Stimulated activated CD4-positive, alpha-beta T cell treated with anti-CD3 and anti-CD28 coated beads, TNF-alpha, amount 100 ng/mL, for 24 hours (primary cell): ENCODE results near the gene DSTN.

Experiments
- DNase-seq, 3 experiments: peaks; one replicate each; pipeline ENCODE4 v3.0.0-alpha.2; 2020; ENCODE audit warnings: low read depth in 3 of 3

DSTN gene

DNA sequence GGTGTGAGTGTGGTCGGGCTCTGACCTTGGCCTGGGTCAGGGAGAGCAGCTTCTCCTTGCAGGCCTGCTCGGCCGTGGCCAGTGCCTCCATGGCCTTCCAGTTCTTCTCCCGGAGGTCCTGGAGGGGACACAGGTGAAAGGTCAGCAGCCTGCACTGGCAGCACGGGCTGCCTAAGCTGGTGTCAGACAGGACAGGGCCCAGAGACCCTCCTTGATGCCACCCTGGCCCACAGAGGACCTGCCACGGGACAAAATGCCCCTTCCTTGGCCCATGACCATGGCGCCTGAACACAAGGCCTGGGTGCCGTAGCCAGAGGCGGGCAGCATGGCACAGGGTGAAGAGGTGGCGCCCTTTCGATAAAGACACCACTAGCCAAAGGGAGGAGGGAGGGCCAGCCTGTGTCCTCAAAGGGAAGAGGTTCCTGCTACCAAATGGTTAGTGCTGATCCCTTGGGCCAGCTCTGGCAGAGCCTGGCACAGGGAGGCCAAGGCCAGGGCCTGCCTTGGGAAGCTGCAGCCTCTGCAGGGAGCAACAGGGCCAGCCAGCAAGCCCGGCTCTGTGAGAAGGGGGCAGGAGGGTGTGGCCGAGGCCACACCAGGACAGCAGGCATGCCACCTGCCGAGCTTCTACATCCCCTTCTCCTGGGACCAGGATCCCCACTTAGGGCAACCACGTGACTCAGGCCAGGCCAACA is 54.8 kb downstream of the DSTN start:
- DNase-seq, result no peak

DNA sequence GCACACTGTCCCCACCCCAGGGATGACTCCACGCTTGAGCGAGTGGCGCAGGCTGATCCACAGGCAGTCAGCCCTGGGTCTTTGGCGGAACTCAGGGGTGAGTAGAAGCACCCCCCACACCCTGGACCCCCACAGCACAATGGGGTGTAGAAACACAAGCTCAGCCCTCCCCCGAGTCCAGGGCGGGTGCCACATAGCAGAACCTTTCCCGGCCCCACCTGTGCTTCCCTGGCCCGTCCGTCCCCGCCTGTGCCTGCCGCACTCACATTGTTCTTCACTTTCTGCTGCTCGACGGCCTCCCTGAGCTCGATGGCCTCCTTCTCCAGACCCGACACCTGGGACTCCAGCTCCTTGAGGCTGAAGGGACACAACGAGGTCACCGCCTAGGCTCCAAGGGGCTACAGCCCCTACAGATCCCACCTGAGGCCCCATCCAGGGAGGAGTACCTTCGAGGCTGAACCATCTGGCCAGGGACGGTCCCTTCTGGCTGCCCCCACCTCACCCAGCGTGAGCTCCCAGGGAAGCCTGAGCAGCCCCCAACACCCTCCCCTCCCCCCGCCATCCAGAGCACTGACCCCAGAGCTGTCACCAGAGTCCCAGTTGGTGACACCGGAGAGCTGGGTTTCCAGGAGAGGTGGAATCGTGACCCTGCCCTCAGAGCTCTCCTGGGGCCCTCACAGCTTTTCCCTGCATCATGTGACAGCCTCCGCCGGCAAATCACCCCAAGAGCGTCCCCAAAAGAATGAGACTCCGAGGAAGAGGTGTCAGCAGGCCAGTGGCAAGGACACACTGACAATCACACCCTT is 55.6 kb downstream of the DSTN start:
- DNase-seq, result no peak

DNA sequence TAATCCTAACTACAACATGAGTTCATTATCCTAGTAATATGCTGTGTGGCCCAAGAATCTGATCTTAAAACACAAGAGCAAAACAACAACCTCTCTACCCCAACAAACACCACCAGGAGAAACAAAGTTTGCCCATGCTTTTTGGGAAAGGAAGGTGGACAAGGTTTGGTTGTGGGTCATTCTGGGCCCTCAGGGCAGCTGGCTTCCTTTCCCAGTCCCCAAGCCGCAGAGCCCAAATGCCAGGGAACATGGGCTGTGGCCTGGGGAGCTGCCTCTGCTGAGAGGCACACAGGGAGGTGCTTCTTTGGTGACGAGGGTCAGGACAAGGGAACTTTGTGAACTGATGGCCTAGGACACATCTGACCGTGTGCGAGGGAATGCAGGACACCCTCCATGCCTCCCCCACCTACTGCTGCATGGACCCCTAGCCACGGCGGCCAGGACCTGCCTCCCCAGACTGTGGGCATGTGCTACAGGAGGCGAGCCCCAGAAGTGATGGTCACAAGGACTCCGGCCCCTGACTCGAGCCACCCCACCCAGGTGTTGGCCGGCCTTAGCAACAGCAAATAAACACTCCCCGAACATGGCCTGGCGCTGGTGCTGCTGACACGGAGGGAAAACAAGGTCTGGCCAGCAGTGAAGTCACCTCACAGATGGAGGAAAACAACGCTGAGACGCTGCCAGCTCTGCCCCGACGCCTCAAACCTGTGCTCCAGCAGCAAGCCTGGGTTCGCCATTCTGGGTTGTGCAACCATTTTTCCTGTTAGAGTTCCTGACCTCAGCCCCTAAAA is 56.5 kb downstream of the DSTN start:
- no peak for DNase-seq

DNA sequence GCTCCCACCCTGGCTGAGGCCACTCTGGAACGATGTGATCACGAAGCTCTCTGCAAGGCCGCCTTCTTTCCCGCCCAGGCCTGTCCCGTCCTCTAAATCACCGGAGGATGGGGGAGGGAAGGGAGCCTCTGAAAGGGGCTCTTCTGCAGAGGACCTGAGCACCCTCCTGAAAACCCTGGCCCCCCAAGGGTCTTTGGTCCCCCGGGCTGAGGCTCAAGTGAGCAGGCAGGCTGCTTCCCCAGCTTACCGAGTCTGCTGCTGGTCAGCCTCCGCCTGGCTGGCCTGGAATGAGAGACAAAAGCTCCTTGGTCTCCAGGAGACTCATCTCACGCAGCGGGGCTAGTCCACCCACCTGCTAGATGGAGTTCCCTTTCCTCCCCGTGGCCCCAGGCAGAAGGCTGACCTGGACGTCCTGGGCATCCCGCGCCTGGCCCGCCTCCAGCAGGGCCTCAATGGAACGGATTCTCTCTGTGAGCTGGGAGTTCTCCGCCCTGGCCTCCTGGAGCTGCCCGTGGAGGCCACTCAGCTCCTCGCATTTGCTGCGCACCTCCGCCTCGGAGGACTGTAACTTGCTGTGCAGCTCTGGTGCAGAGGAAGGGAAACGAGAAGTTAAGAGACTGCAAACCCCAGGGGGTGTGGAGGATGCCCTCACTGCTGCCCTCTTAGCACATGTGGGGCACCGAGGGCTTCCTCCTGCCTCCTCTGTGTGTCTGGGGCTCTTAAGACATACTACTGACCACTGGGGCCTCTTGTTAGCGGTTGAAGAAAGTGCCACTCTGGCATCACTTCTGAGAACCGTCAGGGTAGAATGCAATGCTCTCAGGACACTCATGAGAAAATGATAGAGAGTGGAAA is 57.5 kb downstream of the DSTN start:
- DNase-seq, result no peak

DNA sequence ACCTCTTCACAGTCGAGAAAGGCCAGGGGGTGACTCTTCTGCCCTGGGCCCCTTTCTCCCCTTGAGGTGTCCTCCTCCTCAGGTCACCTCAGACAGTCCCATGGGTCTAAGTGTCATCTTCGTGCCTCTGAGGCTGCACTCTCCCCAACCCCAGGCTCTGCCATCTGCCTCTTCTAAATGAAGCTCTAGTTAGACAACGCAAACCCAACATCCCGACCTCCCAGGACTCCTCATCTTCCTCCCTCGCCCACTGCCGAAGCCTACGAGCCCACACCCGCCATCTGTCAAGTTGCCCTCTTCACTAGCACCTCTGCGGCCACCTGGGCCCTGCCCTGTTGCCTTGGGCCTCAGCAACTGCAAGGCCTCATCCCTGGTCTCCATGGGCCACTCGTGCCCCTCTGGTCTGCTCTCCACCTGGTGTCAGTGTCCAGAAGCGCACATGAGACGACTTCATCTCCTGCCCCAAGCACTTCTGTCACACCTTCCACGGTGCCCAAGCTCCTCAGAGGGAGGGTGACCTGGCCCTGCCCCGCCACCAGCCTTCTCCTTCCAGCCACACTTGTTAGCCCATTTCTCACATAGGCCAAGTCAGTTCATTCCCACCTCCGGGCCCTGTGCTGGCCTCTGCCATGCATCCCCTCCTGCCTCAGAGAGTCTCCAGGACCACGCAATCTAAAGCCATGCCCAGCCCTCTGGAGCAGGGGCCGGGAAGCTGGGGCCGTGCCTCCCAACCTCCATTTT is 58.4 kb downstream of the DSTN start:
- DNase-seq, result no peak

DNA sequence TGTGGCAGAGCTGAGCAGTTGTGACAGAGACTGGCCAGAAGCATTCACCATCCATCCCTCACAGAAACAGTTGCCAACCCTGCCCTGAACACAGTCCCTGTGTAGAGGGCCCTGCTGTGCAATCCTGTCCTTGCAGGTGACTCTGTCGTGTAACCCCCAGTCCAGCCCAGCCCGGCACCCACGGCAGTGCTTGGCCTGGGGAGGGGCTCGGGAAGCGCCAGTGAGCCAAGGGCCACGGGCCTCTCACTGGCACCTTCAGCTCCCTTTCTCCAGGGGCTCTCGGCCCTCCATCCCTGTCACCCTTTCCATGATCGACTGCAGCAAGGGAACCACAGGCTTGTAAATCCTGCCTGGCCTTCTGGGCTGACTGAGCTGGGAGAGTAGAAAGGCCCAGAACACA is 59.1 kb downstream of the DSTN start:
- no peak for DNase-seq

DNA sequence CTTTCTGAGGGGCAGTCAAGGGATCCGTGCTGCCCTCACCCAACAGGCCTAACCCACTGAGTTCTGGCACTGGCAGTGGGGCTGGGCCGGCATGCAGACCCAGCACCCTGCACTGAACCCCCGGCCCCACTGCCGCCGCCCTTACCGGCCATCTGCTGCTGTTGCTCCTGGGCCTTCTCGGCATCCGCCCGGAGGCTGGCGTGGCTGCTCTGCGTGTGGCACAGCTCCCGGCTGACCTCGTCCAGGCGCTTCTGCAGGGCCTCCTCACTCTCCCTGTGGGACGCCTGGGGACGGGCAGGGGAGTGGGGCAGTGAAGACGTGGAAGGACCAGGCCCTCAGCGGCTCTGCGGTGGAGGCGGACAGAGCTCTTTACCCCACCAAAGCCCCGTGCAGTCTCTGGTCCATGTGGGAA is 59.8 kb downstream of the DSTN start:
- no peak for DNase-seq

DNA sequence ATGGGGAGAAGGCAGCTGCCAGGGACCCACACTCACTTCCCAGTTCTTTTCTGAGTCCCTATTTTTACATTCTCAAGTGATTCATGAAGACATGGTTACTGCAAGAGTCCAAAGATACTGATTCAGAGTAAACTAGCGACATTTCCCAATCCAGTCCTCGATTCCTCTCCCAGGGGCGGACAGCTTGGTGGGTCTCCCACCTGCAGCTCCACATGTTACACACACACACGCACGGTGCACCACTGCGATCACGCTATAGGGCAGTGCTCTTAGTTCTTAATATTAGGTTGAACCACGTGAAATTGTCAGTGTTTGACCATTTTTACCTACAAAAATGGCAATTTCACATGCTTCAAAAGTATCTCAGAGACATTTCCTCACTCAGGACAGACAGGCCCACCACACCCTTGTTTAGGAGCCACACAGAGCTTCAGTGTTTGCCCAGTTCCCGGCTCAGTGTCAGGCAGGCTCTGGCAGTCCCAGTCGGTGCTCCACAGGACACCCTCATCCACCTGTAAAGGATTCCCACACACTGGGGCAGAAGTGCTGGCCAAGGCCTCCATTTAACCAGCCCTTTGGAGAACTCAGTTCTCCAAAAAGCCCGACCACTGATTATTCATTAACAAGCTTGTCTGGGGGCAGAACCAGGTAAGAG is 60.4 kb downstream of the DSTN start:
- no peak for DNase-seq

DNA sequence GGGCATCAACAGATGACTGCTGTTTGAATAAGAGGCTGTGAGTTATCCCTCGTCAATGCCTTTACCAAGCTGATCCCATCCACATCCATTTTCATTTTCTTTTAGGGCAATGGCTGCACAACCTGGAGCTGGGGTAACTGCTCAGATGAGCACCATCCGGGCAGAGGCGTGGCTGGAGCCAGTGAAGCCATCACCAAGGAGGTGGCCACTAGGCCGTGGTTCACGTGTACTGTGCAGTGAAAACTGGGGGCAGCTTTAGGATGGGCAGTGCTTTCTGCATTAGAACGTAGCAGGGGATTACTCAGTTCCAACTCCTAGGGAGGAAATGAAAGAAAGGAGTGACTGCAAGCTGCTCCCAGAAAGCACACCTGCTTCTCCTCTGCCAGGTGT is 60.9 kb downstream of the DSTN start:
- no peak for DNase-seq

DNA sequence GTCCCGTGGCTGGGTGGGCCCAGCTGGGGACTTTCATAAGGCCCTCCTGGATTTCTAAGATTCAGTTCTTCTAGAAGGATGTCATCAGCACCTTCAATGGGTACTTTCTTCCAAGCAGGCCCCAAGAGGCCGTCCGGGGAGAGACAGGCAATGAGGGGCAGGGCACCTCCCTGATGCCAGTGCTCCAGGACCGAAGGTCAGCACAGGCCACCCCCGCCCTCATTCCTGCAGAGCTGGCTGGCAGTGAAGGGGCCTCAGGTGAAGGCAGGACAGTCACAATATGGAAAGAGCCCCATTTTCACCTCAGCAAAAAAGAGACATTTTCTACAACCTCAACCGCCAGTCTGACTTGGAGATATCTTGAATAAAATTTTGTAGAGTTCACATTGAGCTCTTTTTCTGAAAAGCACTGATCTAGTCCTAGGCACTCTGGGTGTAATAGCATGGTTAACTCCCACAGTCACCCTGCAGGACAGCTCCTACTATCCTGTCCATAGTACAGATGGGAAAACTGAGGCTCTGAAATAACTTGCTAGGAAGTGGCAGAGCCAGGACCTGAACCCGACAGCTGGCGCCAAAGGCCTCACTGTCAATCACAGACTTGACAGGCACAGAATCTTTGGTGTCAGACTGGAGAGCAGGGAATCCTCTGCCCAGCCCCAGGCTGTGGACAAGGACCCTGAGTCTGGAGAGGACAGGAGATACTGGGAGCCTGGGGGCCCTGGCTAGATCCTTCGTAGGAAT is 61.9 kb downstream of the DSTN start:
- DNase-seq, result no peak

DNA sequence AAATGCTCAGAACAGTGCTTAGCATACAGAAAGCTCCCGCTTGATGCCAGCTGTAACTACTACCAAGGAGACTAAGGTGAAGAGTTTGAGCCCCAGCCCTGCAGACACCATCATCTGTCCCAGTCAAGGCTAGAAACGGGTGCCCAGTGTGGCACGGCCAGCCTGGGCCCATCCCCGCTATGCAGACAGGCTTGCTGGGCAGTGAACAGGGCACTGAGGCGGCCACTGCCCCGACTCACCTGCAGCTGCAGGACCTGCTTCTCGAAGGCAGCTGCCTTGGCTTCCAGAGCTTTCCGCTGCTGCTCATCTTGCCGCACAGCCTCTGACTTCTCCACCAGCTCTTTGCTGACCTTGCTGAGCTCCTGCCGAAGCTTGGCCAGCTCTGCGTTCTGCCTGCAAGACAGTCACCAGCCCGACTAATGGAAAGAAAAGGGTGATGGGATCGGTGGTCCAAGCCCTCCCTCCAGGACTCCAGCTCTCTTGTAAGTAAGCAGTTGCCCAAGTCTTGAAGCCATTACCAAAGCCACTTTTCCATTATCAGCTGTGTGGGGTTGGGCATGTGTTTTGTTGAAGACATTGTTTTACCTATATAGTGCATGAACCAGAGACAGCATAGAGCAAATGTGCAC is 63.5 kb downstream of the DSTN start:
- no peak for DNase-seq

DNA sequence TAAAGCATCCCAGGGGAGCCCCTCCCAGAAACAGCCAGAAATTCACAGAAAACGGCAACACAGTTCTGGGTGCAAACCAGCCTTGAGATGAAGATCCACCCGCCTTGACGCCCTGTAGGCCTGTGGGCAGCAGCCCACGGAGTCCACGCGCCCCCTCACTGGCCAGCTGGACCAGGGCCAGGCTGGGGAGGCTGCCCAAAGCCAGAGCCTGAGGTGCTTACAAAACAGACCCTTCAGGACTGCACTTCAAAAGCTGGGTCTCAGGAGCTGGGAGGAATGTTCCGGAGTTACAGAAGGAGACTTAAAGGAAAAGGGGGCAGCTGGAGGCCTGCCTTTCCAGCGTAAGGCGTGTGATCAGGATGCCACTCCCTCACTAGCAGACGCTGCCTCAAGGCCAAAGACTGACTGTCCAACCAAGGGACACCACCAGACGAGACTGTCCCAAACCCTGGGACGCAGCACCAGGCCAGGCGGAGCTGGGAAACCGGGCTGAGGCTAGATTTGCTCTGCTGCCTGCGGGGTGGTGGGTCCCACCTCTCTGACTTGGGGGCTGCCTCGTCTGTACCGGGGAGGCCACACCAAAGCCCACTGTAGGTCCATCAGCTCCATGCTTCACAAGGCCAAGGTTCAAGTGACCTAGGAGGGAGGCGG is 64.1 kb downstream of the DSTN start:
- no peak for DNase-seq

DNA sequence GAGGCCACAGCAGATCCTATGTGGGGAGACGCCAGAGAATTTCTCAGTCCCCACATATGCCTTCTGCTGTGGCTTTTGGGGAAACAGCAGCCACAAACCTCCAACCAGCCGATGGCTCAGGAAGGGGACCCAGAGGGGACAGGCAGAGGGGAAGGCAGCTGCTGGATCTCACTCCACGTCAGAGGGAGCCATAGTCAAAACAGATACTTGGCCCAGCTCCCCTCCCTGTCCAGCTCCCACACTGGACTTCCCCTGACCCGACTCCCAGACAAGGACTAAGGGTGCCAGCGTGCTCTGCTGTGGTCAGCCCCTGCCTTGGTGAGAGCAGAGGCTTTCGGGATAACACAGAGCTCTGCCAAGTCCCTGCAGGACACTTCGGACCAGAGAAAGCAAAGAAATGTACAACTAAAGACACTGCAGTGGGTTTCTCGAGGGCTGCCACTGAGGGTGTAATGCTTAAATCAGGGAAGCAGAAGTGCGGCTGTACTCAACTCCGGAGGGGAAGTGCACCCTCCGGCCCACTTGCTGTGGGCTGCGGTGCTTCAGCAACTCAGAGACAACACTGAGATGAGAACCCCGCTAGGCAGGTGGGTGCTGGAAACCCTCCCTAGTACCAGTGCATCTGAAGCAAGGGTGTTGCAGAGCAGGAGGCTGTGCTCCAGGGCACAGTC is 64.9 kb downstream of the DSTN start:
- DNase-seq, result no peak

DNA sequence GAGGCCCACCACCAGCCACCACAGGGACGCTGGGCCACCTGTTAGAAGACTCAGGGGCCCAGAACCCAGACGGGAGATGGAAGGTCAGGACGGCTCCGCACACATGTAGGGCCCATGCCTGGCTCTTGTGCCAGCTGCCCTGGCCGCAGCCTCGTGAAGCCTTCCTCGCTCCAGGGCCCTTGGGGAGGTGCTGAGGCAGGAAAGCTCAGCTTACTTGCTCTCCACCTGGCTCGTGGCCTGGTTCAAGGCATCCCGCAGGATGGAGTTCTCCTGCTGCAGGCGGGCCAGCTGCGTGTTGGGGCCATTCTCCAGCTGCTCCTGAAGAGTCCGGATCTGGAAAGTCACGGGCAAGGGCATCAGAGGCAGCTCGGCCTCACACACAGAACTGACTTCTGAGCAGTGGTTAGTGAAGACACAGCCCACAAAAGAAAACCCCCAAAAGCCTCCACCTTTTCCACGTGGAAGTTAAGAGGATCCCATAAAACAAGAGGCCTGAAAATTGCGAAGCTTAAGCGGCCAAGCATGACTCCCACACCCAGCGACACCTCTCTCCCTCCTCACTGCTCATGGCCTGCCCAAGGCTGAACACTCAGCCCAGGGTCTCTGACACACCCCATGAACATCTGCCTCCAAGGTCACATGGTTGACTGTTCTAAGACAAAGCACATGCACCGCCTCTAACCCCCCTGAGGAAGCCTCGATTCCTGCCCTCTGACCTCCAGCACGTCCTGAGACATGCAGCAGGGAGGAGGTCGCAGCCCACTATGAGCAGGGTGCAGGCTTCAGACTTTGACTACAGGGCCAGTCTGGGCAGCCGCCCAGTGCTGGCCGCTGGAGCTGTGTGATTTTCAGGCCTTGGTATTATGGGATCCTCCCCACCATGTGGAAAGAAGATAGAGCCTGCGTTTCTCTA is 65.7 kb downstream of the DSTN start:
- DNase-seq, result no peak

DNA sequence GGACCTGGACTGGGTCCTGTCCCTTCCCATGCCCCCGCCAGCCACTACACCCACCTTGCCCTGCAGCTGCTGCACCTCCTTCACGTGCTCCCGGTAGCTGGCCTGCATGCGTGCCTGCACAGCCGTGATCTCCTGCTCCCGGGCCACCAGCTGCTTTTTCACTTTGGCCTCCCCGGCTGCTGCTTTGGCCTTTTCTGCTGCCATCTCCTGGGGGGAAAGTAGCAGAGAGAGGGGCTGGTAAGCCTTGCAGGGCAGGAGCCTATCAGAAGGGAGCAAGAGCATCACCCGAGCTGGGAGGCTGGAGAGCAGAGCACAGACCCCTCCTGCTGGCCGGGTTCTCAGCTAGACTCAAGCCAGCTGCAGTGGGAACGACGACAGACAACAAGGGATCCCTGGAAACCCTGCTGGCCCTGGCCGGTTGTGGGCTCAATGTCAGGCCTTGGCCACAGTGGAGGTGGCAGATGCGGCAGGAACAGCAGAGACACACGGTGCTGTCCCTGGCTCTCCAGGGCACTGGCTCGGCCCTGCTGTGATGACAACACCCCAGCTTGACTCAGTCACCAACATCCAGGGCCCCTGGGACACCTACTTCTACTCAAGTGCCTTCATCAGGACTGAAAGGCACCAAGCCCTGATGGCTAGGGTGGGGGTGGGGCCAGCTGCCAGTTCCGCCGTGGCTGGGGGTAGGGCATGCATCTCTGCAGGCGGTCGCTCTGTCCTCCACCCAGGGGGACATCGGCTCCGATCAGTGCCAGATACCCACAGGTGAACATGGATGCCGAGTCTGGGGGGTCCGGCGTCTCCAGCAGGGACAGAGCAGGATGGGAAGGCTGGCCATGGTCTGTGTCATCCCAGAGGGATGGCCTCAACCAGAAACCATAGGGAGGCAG is 66.9 kb downstream of the DSTN start:
- DNase-seq, result no peak

DNA sequence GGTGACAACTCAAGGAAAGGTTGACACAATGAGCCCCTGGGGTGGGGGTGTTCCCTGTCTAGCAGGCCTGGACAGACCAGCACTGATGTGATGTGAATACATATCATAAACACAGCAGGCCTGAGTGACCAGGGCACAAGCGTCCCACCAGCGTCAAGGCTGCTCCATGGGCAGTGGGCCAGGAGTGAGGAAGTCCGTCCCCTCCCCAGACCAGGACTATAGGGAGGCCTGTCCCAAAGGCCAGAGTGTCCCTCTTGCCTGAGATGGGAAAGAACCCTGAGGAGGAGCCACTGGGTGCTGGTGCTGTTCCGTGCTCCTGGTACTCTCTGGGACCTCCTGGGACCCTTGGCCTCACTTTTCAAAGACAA is 67.5 kb downstream of the DSTN start:
- no peak for DNase-seq
